ENCODE measurements around the gene VAC14.

- peak; percentile 68 for TF ChIP-seq NFIC (IDR thresholded peaks at IDR 0.05; ENCODE audit: borderline replicate concordance)
- TF ChIP-seq CTCF (IDR thresholded peaks at IDR 0.05) = no peak
- TF ChIP-seq POLR2AphosphoS5 (IDR thresholded peaks at IDR 0.05; ENCODE audit: low read depth, low read length) = no peak
- no peak for TF ChIP-seq TAF1 (IDR thresholded peaks at IDR 0.05; ENCODE audit: borderline replicate concordance, low read depth, low read length)
- TF ChIP-seq RFX5 (IDR thresholded peaks at IDR 0.05; ENCODE audit: low read length) = no peak
- TF ChIP-seq JUND (IDR thresholded peaks at IDR 0.05) = no peak
- 0 out of 2 replicates have a peak, but pooled peaks have one; percentile 7 for TF ChIP-seq SIN3A (IDR thresholded peaks at IDR 0.05; ENCODE audit: borderline replicate concordance, low read depth, low read length)
Observed at GRCh38 chr16:70746040-70746707, 54.8 kb downstream of the VAC14 start.

Measured in SK-N-SH (cell line).